IMR-90 (cell line): Measurements from ENCODE around the gene PLXNA4. TPM values are rescaled to one million over a fixed set of nuclear protein-coding genes. Genes with fewer than 3 reads are reported as not detected.

Experiments
- ATAC-seq: fragments of 200-7000 bp; cut with Tn5 transposase; 2 replicates; pipeline ENCODE4 v1.9.1; 2020; ENCODE audit warnings: low read depth, mild to moderate bottlenecking, moderate library complexity
- BruUV-seq: library from RNA; stranded (reverse); fragments of 400-500 nt; replicated peaks from 2 replicates; lab custom pipeline; 2021; lab: Mats Ljungman, UMichigan
- CTCF ChIA-PET: fragments of 300-600 bp; formaldehyde crosslinking; extraction: SDS; loops from one replicate; lab custom pipeline; 2021; ENCODE audit warnings: antibody characterized with exemption; lab: Yijun Ruan, JAX
- POLR2A ChIA-PET: fragments of 300-600 bp; sonication (Branson Sonifier 250); formaldehyde crosslinking; loops from one replicate; lab custom pipeline; 2022; ENCODE audit warnings: antibody characterized with exemption; ENCODE audit not compliant: unreplicated experiment; lab: Charles Lee
- DNase-seq: peaks from one replicate; pipeline ENCODE4 v3.0.0; 2013
- H2AFZ ChIP-seq: replicated peaks from 2 replicates; pipeline ENCODE3; 2013; ENCODE audit warnings: low read length, mild to moderate bottlenecking; ENCODE audit not compliant: poor library complexity
- H2AK5ac ChIP-seq: 2 replicates; pipeline ENCODE4 v1.6.1; 2013; ENCODE audit warnings: low read depth, low read length, inconsistent platforms
- H2AK9ac ChIP-seq: replicated peaks from 2 replicates; pipeline ENCODE3; 2013; ENCODE audit warnings: mild to moderate bottlenecking, low read depth, low read length, moderate library complexity; ENCODE audit not compliant: poor library complexity
- H2BK120ac ChIP-seq: 2 replicates; pipeline ENCODE4 v1.6.1; 2013; ENCODE audit warnings: low read depth, low read length, inconsistent platforms
- H2BK15ac ChIP-seq: 3 replicates; pipeline ENCODE4 v1.6.1; 2013; ENCODE audit warnings: low read depth, low read length, inconsistent platforms
- H2BK20ac ChIP-seq: 2 replicates; pipeline ENCODE4 v1.6.1; 2013; ENCODE audit warnings: low read depth, mild to moderate bottlenecking, inconsistent platforms, low read length, moderate library complexity
- H2BK5ac ChIP-seq: 2 replicates; pipeline ENCODE4 v1.6.1; 2013; ENCODE audit warnings: mild to moderate bottlenecking, low read depth, low read length, inconsistent platforms; ENCODE audit not compliant: poor library complexity, severe bottlenecking
- H3K14ac ChIP-seq: replicated peaks from 2 replicates; pipeline ENCODE4 v1.6.1; 2013; ENCODE audit warnings: low read depth, low read length, inconsistent platforms
- H3K18ac ChIP-seq: 2 replicates; pipeline ENCODE4 v1.6.1; 2013; ENCODE audit warnings: low read depth, low read length, control low read depth
- H3K23ac ChIP-seq: 2 replicates; pipeline ENCODE4 v1.6.1; 2013; ENCODE audit warnings: low read depth, low read length, inconsistent platforms
- H3K27ac ChIP-seq: 2 replicates; pipeline ENCODE4 v1.5.1; 2013; ENCODE audit warnings: mild to moderate bottlenecking, control low read depth, low read length; ENCODE audit not compliant: insufficient read depth
- H3K27me3 ChIP-seq: 2 replicates; pipeline ENCODE4 v1.6.1; 2013; ENCODE audit warnings: low read length; ENCODE audit not compliant: control insufficient read depth, insufficient read depth
- H3K36me3 ChIP-seq: 2 replicates; pipeline ENCODE4 v1.6.1; 2013; ENCODE audit warnings: low read length, mixed read lengths; ENCODE audit not compliant: control insufficient read depth, insufficient read depth
- H3K4ac ChIP-seq: 2 replicates; pipeline ENCODE4 v1.6.1; 2013; ENCODE audit warnings: low read depth, low read length, inconsistent platforms
- H3K4me1 ChIP-seq: 2 replicates; pipeline ENCODE4 v1.6.1; 2013; ENCODE audit warnings: low read length, mixed read lengths; ENCODE audit not compliant: control insufficient read depth, insufficient read depth
- H3K4me2 ChIP-seq: 2 replicates; pipeline ENCODE4 v1.6.1; 2013; ENCODE audit warnings: low read depth, mild to moderate bottlenecking, control low read depth, low read length, moderate library complexity
- H3K4me3 ChIP-seq: 2 replicates; pipeline ENCODE4 v1.5.1; 2013; ENCODE audit warnings: low read depth, mild to moderate bottlenecking, control low read depth, low read length, moderate library complexity; ENCODE audit not compliant: insufficient read depth
- H3K56ac ChIP-seq: 2 replicates; pipeline ENCODE4 v1.6.1; 2013; ENCODE audit warnings: low read length, inconsistent platforms; ENCODE audit not compliant: insufficient read depth; ENCODE audit errors: extremely low read depth
- H3K79me1 ChIP-seq, 2 experiments: 2 replicates each; pipeline ENCODE4 v1.6.1; 2013; ENCODE audit warnings: low read length in 2 of 2, inconsistent platforms in 1 of 2, low read depth in 1 of 2
- H3K9ac ChIP-seq: 2 replicates; pipeline ENCODE4 v1.6.1; 2013; ENCODE audit warnings: low read depth, low read length, control low read depth
- H3K9me1 ChIP-seq: 2 replicates; pipeline ENCODE4 v1.6.1; 2013; ENCODE audit warnings: low read length, inconsistent platforms; ENCODE audit not compliant: insufficient read depth
- H3K9me3 ChIP-seq: 2 replicates; pipeline ENCODE4 v1.6.1; 2013; ENCODE audit warnings: low read length; ENCODE audit not compliant: control insufficient read depth, insufficient read depth
- H4K20me1 ChIP-seq: 2 replicates; pipeline ENCODE4 v1.6.1; 2013; ENCODE audit warnings: low read length, inconsistent platforms; ENCODE audit not compliant: insufficient read depth
- H4K5ac ChIP-seq: 2 replicates; pipeline ENCODE4 v1.6.1; 2013; ENCODE audit warnings: mild to moderate bottlenecking, low read depth, low read length, control low read depth
- H4K8ac ChIP-seq, 2 experiments: 2 replicates each; pipeline ENCODE4 v1.6.1; 2013; ENCODE audit warnings: low read depth in 2 of 2, low read length in 2 of 2, control low read depth in 1 of 2, inconsistent platforms in 1 of 2
- H4K91ac ChIP-seq: 2 replicates; pipeline ENCODE4 v1.6.1; 2013; ENCODE audit warnings: low read depth, low read length, inconsistent platforms; ENCODE audit not compliant: insufficient read depth
- CHD1 ChIP-seq: IDR thresholded peaks from 2 replicates; pipeline ENCODE4 v1.6.1; 2012; ENCODE audit warnings: low read depth, low read length, improper control_type of control experiment
- CTCF ChIP-seq: conservative IDR thresholded peaks from 2 replicates; pipeline ENCODE4 v1.5.1; 2012; ENCODE audit warnings: mild to moderate bottlenecking, low read depth, low read length, improper control_type of control experiment
- MXI1 ChIP-seq: IDR thresholded peaks from 2 replicates; pipeline ENCODE4 v1.6.1; 2012; ENCODE audit warnings: low read depth, mild to moderate bottlenecking, low read length, moderate library complexity, borderline replicate concordance
- NFE2L2 ChIP-seq: fragments of 150-350 bp; IDR thresholded peaks from 2 replicates; pipeline ENCODE4 v1.6.1; 2016; ENCODE audit warnings: low read depth, mild to moderate bottlenecking, low read length
- POLR2A ChIP-seq: IDR thresholded peaks from 2 replicates; pipeline ENCODE4 v1.6.1; 2012; ENCODE audit warnings: mild to moderate bottlenecking, low read depth, low read length
- RAD21 ChIP-seq: IDR thresholded peaks from 2 replicates; pipeline ENCODE4 v1.6.1; 2012; ENCODE audit warnings: low read length, improper control_type of control experiment
- WGBS, 2 experiments: methylation state at CpG; one replicate each; pipeline versions ENCODE4 v1.1.5 to v1.1.7; 2013; ENCODE audit warnings: missing lambda C conversion rate in 2 of 2; ENCODE audit not compliant: insufficient read length in 1 of 2; ENCODE audit errors: extremely low coverage in 2 of 2; 5-methylcytosine and 5-hydroxymethylcytosine counted together
- dilution Hi-C: fragments of 300-500 bp; cut with HindIII; formaldehyde crosslinking; loops from one replicate; pipeline ENCODE4 v1.14.3; 2018; ENCODE audit warnings: low sequenced_read_pairs; ENCODE audit not compliant: unreplicated experiment
- in situ Hi-C: fragments of 300-500 bp; cut with MboI; formaldehyde crosslinking; loops from 3 replicates; pipeline ENCODE4 v1.14.3; 2019; ENCODE audit warnings: low sequenced_read_pairs, inconsistent platforms, mixed read lengths
- intact Hi-C: fragments of 100-400 bp; cut with micrococcal nuclease; formaldehyde crosslinking; loops from 2 replicates; pipeline ENCODE4 v1.10.0; 2022
- polyA plus RNA-seq, 3 experiments: library from polyadenylated mRNA; depleted of rRNA; stranded (reverse); fragments of >200 nt; gene quantifications; 2 replicates each; pipeline ENCODE4 v1.2.3, GENCODE V29; 2012; ENCODE audit warnings: low replicate concordance in 1 of 3
- total RNA-seq: library from RNA; depleted of rRNA; stranded (reverse); fragments of >200 nt; gene quantifications from 2 replicates; pipeline ENCODE4 v1.2.3, GENCODE V29; 2012

The PLXNA4 gene
- total and polyA plus RNA-seq, 2 of the 4 experiments (the other 2 are of a cell fraction): under 0.01 TPM

GRCh38 chr7:132491391-132491945, 84.8 kb downstream of the PLXNA4 start:
- H3K23ac ChIP-seq: no peak overlapping the region
- H3K9me3 ChIP-seq: no peaks in the 10 kb centered on the region
- no peak overlapping the region for H2BK20ac ChIP-seq
- dilution Hi-C loops (no loop called here), intact Hi-C loops (no loop called here), in situ Hi-C loops (no loop called here)
- H3K27me3 ChIP-seq: no peaks in the 10 kb centered on the region
- H3K9me1 ChIP-seq: no peaks in the 10 kb centered on the region
- H4K8ac ChIP-seq: no peak overlapping the region
- WGBS, 2 experiments: 83% methylated on average over 3 of the region's 8 CpGs; no CpG with 5 or more reads in 1 of the 2 experiments
- ChIA-PET CTCF (no interaction called here), POLR2A (no interaction called here)
- H3K4me3 ChIP-seq: no peak overlapping the region
- no peak overlapping the region for H2BK120ac ChIP-seq
- no peak overlapping the region for H4K5ac ChIP-seq
- no peak overlapping the region for H4K91ac ChIP-seq
- no peak for ATAC-seq
- no peaks in the 10 kb centered on the region for H3K4me1 ChIP-seq
- no peak overlapping the region for H2BK15ac ChIP-seq
- H3K4ac ChIP-seq: no peak overlapping the region
- H3K9ac ChIP-seq: no peak overlapping the region
- no peak overlapping the region for H3K18ac ChIP-seq
- H3K27ac ChIP-seq: no peak overlapping the region
- no peak overlapping the region for H2AK5ac ChIP-seq
- H3K56ac ChIP-seq: no peak overlapping the region
- H2BK5ac ChIP-seq: no peak overlapping the region
- no peak overlapping the region for H3K14ac ChIP-seq
- no peak overlapping the region for H3K4me2 ChIP-seq
- H2AK9ac ChIP-seq: no peak overlapping the region
- H3K79me1 ChIP-seq: no peaks in the 10 kb centered on the region
- no peaks in the 10 kb centered on the region for H4K20me1 ChIP-seq
- no peak overlapping the region for H2AFZ ChIP-seq
- TF ChIP-seq MXI1 (no peak), NFE2L2 (no peak), CTCF (no peak), POLR2A (no peak), RAD21 (no peak), CHD1 (no peak)
- DNase-seq: no peak
- BruUV-seq: no TSS peak
- H3K36me3 ChIP-seq: no peaks in the 10 kb centered on the region
